Ureter (tissue), 1 donor: ENCODE results near the gene DCAF10. TPM values are rescaled to one million over a fixed set of nuclear protein-coding genes. Genes with fewer than 3 reads are reported as not detected.
"Not testable (repeated sequence)": the region's sequence is repeated elsewhere in the genome, so short reads cannot be mapped to it uniquely, and the experiment has no call there.

ENCODE experiments used
- DNase-seq: peaks from one replicate; pipeline ENCODE4 v3.0.0-alpha.2; 2020; ENCODE audit warnings: low spot score
- total RNA-seq: library from RNA; stranded (reverse); gene quantifications from one replicate; pipeline ENCODE4 v1.2.4, GENCODE V29; 2023
- donor health status: DM: yes; HTN: yes; CAD: no.

The DCAF10 gene
- total RNA-seq, 1 donor from 2014 or later = 33.0 TPM

DNA sequence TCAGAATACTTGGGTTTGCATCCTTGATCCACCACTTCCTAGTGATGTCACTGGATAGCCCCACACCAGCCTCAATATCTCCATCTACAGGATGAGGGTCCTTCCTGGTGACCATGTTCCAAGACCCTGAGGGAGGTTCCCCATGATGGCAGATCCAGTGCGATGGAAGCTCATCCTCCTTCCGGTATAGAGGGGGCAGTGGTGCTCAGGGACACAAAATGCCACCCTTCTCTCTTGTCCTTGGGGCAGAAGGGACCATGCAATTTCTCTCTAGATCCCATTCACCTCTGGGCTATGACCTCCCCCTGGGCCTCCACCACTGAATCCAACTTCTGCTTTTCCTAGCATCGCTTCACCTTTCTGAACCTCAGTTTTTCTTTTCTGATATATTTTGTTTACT, 108.7 kb downstream of the DCAF10 start:
- no peak for DNase-seq

DNA sequence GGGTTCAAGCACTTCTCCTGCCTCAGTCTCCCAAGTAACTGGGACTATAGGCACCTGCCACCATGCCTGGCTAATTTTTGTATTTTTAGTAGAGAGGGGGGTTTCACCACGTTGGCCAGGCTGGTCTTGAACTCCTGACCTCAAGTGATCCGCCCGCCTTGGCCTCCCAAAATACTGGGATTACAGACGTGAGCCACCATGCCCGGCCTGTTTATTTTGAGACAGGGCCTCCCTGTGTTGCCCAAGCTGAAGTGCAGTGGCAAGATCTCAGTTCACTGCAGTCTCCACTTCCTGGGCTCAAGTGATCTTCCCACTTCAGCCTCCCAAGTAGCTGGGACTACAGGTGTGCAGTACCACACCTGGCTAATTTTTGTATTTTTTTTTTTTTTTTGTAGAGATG, 109.2 kb downstream of the DCAF10 start:
- DNase-seq = not testable (repeated sequence)

DNA sequence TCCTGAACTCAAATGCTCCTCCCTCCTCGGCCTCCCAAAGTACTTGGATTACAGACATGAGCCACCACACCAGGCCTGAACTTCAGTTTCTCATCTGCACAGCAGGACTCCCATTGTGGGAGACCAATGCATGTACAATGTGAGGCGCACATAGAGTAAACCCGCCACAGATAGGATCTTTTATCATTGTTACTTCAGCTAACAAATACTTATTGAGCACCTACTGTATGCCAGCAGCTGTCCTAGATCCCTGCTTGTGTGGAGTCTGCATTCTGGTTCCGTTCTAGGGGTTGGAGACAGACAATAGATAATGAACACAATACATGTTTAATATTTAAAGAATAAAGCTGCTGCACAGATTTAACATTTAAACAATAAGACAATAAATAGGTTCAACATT, 109.7 kb downstream of the DCAF10 start:
- DNase-seq = no peak

DNA sequence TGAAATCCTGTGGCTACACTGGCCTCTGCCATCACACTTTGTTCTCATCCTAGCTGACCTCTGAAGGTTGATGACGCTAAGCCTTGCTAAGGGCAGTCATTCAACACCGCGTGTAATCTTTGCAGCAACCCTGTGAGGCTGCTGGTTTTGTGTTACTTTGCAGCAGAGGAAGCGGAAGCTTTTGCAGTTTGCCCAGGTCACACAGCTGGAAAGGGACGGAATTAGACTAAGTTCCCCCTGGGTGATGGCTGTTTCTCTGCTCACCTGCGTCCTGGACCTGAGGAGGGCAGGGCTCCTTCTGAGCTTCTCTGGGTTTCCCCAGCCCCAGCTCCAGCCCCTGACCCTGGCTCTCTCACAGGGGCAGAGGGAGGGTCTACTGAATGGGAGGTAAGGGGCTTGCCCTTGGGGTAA, 110.7 kb downstream of the DCAF10 start:
- DNase-seq = no peak

DNA sequence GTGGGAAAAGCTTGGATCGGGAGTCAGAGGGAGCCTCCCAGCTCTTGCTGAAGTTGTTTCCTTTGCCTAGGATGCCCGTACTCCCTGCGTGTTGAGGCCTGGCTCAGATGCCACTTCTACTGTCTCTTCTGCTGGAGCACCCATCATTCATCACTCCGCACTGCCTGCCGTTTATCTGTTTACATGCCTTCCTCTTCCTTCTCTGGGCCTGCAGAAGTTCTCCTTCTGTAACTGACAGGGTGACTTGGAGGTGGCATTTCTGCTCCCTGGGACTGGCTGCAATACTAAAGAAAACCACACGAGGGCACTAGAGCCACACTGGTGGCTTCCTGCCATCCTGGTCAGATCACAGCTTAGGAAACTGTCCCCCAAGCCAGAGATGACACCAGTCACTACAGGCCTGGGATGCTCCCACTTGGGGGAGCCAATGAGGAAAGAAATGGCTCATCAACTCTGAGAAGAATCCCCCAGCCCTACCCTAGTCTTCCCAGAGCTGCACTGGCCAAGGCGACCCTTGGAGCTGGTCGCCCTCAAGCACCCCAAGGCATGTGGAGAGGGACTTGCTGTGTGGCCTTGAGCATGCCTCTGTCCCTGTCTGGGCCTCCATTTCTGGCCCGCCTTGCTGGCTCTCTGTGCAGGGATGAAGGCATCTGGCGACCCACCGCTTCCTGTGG, 113.0 kb downstream of the DCAF10 start:
- DNase-seq = peak; percentile 90

DNA sequence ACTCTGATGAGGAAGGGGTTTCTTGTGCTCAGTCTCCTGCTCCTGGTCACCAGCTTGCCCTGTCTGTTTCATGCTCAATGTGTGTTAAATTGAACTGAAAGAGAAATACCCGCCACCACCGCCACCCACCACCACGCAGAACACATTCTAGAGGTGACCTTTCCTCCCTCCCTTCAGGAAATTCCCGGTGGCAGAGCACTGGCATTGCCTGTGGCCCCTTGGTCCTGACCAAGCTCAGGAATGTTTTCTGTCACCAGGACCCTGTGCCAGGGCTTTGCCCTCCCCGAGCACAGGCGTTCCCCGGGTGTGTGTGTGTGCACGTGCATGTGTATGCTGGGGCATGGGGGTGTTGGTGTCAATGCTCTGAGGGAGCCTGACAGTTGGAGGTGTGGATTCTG, 113.6 kb downstream of the DCAF10 start:
- no peak for DNase-seq

DNA sequence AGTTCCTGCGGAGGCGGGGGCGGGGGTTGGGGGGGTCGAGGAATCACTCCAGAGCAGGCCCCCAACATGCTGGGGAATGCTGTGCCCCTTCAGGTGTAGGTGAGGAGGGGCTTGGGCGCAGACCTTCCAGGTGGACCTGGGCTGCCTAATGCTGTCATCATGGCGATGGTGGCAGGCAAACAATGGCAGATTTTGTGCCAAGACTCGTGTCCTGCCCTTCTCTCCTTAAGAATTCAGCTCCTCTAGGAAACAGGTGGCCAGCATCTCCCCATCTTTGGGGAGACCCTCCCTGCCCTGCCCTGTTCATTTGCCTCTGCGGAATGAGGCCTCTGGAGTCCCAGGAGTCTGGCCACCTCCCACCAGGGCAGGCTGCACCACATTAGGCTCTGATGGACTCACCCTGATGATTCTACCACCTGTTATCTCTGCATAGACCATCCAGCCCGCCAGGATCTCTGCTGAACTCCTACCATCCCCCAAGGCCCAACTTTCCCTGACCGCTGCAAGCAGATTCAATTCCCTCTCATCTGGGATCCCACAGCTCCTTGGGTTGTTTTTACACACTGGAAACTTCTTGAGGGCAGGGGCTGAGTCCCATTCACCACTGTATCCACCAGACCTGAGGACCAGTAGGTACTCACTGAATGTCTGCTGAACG, 114.2 kb downstream of the DCAF10 start:
- DNase-seq = no peak

DNA sequence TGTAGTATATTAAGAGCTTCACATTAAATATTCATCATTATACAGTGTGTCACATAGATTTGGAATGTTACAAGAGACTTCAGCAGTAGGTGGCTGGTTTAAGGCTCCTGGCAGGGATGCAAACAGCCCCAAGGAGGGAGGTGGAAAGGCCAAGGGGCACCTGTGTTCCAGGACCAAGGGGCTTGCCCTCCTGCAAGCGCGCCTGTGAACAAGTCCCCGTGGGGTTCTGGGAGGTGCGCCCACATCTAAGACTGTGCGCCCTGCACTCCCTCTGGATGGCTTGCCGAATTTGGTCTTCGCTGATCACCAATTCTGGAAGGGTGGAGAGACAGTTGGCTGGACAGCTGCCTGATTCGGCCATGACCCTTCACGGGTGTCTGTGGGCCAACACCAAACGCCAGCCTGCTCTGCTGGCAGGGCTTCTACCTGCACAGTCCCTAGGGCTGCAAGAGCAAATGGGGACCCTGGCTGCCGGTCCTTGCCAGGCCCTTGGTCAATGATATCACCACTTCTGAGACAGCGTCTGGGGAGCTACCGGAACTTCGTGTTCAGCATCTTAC, 115.4 kb downstream of the DCAF10 start:
- DNase-seq = no peak

DNA sequence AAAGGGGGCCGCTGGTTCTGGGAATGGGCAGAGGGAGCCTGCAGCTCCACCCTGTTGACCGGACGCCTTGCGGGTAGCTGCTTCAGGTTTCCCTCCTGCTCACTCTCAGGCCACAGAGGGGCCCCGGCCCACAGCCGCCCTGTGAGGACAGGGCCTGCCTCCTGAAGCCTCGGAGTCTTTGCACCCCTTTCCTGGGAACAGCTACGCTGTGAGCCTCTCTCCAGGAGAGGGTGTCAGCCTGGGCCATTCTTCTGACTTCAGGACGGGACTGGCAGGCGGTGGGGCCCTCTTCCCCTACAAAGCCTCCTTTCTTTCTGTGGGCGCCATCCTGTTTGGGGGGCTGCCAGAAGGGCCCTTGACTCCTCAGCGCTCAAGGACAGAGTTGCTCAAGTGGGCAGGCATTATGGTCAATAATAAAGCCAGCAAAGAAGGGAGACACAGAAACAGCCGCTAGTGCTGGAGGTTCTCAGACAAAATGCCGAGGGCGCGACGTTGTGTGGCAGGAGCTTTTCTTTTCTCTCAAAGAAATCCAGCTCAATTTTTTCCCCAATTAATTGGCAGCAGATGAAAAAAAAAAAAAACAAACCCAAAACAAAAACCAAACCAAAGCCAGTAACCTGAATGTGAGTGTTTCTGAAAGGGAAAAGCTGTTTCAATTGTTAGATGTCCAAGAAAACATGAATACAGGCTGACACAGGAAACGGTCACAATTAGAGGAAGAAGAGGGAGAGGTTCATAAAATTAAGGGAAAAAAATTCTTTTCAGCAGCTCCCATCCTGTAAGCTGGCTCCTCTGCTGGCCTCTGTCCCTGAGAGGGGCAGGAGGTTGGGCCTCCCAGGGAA, 116.1 kb downstream of the DCAF10 start:
- DNase-seq = no peak

Other genes starting within 250 kb of the DCAF10 start
- gene FBXO10, start 224.4 kb upstream of the DCAF10 start, total RNA-seq = 7.5 TPM
- 72.7 TPM for gene TOMM5, start 208.2 kb upstream of the DCAF10 start, total RNA-seq
- not detected for gene FRMPD1, start 149.8 kb upstream of the DCAF10 start, total RNA-seq
- 18.0 TPM for gene TRMT10B, start 47.0 kb upstream of the DCAF10 start, total RNA-seq
- 27.2 TPM for gene EXOSC3, start 15.7 kb upstream of the DCAF10 start, total RNA-seq
- 22.1 TPM for gene SLC25A51, start 103.3 kb downstream of the DCAF10 start, total RNA-seq